ENCODE data around the gene NUDT3. TPM values are rescaled to one million over a fixed set of nuclear protein-coding genes. Genes with fewer than 3 reads are reported as not detected.

NUDT3 gene
- total RNA-seq, 4 donors from 2014 or later: 32.2 to 66.3 (median 46.9) TPM

DNA sequence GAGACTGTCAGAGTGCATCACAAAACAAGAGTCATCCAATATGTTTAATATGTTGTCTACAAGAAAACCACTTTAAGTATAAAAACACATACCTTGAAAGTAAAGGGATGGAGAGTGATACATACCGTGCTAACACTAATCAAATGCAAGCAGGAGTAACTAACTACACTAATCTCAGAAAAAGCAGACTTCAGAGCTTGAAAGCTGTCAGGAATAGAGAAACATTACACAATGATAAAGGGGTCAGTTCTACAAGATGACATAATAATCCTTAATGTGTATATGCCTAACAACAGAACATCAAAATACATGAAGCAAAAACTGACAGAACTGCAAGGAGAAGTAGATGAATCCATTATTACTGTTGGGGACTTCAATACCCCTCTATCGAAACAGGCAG, 84.0 kb downstream of the NUDT3 start:
- Histone ChIP-seq H3K36me3 (no peaks in the 10 kb centered on the region), H3K27me3 (no peaks in the 10 kb centered on the region), H3K27ac (no peak overlapping the region), H3K4me3 (no peak overlapping the region), H3K9me3 (no peaks in the 10 kb centered on the region), H3K4me1 (peaks cover 7 to 21% (median 10%) of the 10 kb centered on the region in 3 donors)
- WGBS, 2 donors (ENCODE audit: low coverage in 1 of 2): 94 to 100% methylated on average over 1 to 2 of the region's 2 CpGs
- TF ChIP-seq POLR2AphosphoS5 (IDR thresholded peaks at IDR 0.05) (no peak), EP300 (IDR thresholded peaks at IDR 0.05) (no peak), CTCF (IDR thresholded peaks at IDR 0.05) (no peak), POLR2A (IDR thresholded peaks at IDR 0.05) (no peak)
- ATAC-seq: no peak

DNA sequence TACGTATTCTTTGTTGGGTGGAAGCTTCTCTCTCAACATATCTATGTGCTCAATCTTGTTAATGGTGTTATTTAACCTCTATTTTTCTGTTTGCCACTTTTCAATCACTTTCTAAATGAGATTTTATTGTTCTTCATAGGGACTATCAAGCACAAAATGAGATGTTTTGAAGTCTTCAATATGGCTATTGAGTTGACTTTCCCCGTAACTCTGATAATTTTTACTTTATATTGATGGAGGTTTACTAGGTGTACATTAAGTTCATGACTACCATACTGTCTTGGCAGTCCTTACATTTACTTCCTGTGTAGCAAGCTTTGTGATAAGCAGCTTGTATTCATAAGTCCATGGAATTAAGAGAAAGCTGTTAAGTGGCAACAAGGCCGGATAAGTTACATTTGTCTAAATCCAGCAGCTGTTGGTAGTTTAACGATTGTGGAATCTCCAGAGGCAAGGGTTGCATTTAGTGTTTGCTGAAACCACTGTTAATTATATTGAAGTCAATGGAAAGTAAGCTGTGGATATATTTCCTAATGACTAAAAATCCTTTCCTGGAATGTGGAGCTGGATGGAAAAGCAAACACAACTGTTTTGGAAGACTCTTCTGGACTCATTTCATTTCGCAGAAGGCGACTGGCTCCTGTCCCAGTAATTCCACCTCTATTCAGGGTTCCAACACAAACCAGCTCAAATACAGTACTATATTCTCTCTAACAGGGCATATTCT, 86.3 kb downstream of the NUDT3 start:
- Histone ChIP-seq H3K9me3 (no peaks in the 10 kb centered on the region), H3K4me3 (no peak overlapping the region), H3K27me3 (no peaks in the 10 kb centered on the region), H3K36me3 (no peaks in the 10 kb centered on the region), H3K4me1 (peaks cover 7 to 34% (median 14%) of the 10 kb centered on the region in 3 donors), H3K27ac (peak overlapping the region in 3 of 4 donors; percentile 4 to 15 (median 5))
- 17 to 32% methylated on average over 5 to 6 of the region's 6 CpGs for WGBS, 2 donors (ENCODE audit: low coverage in 1 of 2)
- peak; percentile 46 for ATAC-seq
- TF ChIP-seq POLR2A (IDR thresholded peaks at IDR 0.05) (no peak), POLR2AphosphoS5 (IDR thresholded peaks at IDR 0.05) (peak; percentile 29)

DNA sequence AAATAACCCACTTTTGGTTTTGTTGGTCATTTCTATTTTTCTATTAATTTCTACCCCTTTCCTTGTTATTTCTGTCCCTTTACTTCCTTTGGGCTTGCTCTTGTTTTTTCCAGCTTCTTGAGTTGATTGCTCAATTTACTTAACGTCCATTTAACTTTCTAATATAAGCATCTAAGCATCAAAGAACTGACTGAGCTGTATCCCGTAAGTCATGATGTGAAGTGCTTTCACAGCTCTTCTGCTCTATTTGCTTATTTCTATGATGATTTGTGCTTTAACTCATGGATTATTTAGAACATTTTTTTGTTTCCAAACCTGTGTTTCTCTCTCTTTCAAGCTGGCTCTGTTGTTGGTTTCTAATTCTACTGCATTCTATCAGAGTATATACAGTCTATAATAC, 87.0 kb downstream of the NUDT3 start:
- Histone ChIP-seq H3K27ac (no peak overlapping the region), H3K4me1 (peaks cover 7 to 39% (median 14%) of the 10 kb centered on the region in 3 donors), H3K4me3 (no peak overlapping the region), H3K9me3 (no peaks in the 10 kb centered on the region), H3K27me3 (no peaks in the 10 kb centered on the region), H3K36me3 (no peaks in the 10 kb centered on the region)
- TF ChIP-seq POLR2AphosphoS5 (IDR thresholded peaks at IDR 0.05) (no peak), POLR2A (IDR thresholded peaks at IDR 0.05) (no peak), EP300 (IDR thresholded peaks at IDR 0.05) (no peak), CTCF (IDR thresholded peaks at IDR 0.05) (no peak)
- no peak for ATAC-seq
- WGBS, 2 donors (ENCODE audit: low coverage in 1 of 2): 71% methylated on average over 2 of the region's 2 CpGs; no CpG with 5 or more reads in 1 of the 2 donors

DNA sequence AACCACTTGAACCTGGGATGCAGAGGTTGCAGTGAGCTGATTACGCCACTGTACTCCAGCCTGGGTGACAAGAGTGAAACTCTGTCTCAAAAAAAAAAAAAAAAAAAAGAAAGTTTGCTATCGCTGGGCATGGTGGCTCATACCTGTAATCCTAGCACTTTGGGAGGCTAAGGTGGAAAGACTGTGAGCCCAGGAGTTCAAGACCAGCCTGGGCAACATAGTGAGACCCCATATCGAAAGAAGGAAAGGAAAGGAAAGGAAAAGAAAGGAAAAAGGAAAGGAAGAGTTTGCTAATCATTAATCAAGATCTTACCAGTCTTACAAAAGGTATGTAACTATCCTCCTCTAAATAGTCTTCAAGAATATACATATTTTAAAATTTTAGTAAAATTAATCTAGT, 88.3 kb downstream of the NUDT3 start:
- no peak overlapping the region for H3K4me3 ChIP-seq
- 100% methylated on average over 2 of the region's 3 CpGs; no CpG with 5 or more reads in 1 of the 2 donors for WGBS, 2 donors (ENCODE audit: low coverage in 1 of 2)
- H3K4me1 ChIP-seq: peaks cover 7 to 48% (median 14%) of the 10 kb centered on the region in 3 donors
- no peaks in the 10 kb centered on the region for H3K9me3 ChIP-seq
- no peaks in the 10 kb centered on the region for H3K36me3 ChIP-seq
- H3K27me3 ChIP-seq: no peaks in the 10 kb centered on the region
- no peak for TF ChIP-seq POLR2AphosphoS5 (IDR thresholded peaks at IDR 0.05)
- TF ChIP-seq CTCF (IDR thresholded peaks at IDR 0.05): no peak
- no peak for TF ChIP-seq POLR2A (IDR thresholded peaks at IDR 0.05)
- TF ChIP-seq EP300 (IDR thresholded peaks at IDR 0.05): no peak
- no peak for ATAC-seq
- no peak overlapping the region for H3K27ac ChIP-seq

GRCh38 chr6:34302929-34303328, 89.5 kb downstream of the NUDT3 start:
- Histone ChIP-seq H3K27me3 (no peaks in the 10 kb centered on the region), H3K4me3 (no peak overlapping the region), H3K4me1 (peaks cover 7 to 55% (median 14%) of the 10 kb centered on the region in 3 donors), H3K27ac (no peak overlapping the region), H3K36me3 (no peaks in the 10 kb centered on the region), H3K9me3 (no peaks in the 10 kb centered on the region)
- ATAC-seq: no peak
- 90 to 97% methylated on average over 4 of the region's 4 CpGs for WGBS, 2 donors (ENCODE audit: low coverage in 1 of 2)
- TF ChIP-seq CTCF (IDR thresholded peaks at IDR 0.05): no peak
- no peak for TF ChIP-seq EP300 (IDR thresholded peaks at IDR 0.05)
- no peak for TF ChIP-seq POLR2AphosphoS5 (IDR thresholded peaks at IDR 0.05)
- no peak for TF ChIP-seq POLR2A (IDR thresholded peaks at IDR 0.05)

Data from gastroesophageal sphincter (tissue), 4 donors.